ENCODE data around the gene KDM1B.
"Not testable (repeated sequence)": the region's sequence is repeated elsewhere in the genome, so short reads cannot be mapped to it uniquely, and the experiment has no call there.

KDM1B gene

DNA sequence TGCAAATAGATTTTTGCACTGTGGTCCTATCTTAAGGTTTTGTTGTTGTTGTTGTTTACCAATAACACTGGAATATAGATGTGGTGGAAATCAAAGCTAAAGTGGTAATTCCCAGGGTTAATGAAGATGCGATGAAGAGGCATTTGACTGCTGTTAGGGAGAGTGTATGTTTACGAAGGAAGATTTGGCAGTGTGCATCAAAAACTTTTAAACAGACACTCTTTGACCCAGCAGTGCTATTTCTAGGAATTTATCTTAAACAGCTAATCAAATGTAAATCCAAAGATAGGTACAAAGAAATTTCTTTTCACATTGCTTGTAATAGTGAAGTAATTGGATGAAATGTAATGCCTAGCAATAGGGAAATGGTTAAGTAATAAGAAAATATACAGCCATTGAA is 34.0 kb downstream of the KDM1B start:
- no peak for DNase-seq

DNA sequence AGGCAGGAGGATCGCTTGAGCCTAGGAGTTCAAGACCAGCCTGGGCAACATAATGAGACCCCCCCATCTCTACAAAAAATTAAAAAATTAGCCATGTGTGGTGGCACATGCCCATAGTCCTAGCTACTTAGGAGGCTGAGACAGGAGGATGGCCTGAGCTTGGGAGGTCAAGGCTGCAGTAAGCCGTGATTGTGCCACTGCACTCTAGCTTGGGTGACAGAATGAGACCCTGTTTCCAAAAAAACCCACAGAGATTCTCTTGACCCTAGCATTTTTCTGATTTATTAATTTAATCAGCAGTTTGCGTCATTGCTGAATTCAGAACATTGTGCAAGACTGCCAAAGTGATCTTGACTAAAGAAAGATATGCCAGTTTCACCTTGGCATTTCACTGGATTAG is 36.8 kb downstream of the KDM1B start:
- DNase-seq, result no peak

DNA sequence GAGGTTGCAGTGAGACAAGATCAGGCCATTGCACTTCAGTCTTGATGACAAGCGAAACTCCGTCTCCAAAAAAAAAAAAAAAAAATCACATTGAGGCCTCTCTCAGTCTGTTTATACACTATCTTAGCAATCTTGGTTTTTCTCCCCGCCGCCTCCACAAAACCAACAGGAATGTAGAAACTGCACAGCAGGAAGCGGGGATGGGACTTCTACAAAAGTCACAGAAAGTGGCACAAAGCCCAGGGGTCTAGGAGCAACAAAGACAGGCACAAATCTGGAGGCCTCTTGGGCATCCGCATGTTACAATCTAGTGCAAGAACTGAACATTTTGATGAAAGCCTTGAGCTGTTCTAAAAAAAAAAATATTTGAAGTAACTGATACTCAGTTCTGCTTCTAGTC is 48.6 kb downstream of the KDM1B start:
- no peak for DNase-seq

DNA sequence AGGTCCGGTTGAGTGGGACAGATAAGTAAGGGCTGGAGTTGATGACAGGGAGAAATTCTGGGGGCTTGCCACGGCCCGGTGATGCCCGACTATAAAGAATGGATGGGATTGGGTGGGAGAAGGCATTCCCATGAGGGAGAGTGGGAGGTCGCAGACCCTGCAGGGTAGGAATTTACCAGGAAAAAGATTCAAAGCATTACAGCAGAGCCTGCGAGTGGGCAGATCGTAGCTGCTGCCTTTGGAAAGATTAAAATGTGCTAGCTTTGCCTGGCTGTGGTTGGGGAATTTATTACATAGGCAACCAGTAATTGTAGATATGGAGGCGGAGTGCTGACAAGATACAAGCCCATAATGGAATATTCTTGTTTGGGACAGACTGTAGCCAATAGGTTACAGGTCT is 49.5 kb downstream of the KDM1B start:
- no peak for DNase-seq

DNA sequence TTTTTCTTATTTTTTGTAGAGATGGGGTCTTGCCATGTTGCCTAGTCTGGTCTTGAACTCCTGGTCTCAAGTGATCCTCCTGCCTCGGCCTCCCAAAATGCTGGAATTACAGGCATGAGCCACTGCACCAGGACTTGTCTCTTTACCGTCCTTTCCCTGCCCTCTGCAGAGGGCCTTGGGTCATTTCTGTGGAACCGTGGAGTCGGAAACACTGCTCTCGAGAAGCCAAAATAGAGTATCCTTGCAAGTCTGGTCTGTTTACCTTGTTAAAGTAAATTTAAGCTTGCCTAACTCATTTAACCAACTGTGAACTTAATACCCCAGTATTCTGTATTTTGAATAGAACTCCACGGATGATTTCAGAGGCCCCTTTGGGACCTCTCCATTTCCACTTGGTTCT is 51.4 kb downstream of the KDM1B start:
- no peak for DNase-seq

DNA sequence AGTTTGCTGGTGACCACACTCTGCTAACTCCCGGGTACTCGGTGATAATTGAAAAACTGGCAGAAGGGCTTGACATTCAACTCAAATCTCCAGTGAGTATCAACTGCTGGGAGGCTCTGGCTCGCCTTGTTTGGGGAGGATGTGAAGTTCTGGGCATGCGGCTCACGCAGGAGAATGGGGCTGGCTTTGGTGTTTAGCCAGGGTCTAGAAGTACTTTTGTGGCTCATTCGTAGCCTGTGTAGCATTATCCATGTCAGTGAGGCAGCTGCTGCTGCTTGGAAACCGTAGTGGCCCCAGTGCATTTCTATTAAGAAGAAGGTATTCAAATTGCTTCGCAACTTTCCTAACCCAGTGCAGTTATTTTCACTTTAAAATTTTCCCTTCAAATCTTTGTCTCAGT is 52.2 kb downstream of the KDM1B start:
- no peak for DNase-seq

DNA sequence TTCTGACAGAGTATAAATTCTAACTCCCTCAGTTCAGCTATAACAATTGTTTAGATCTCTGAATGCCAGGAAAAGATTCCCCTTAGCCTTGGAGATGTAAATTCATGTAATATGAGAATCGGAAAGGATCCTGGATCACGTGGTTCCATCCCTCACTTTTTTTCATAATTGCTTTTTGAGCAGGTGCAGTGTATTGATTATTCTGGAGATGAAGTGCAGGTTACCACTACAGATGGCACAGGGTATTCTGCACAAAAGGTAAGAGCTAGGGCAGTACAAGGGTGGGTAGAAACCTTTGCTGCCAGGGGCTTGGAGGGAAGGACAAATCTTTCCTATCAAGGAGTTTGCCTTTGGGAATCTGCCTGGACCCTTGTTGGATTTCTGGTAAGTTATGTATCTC is 52.7 kb downstream of the KDM1B start:
- no peak for DNase-seq

DNA sequence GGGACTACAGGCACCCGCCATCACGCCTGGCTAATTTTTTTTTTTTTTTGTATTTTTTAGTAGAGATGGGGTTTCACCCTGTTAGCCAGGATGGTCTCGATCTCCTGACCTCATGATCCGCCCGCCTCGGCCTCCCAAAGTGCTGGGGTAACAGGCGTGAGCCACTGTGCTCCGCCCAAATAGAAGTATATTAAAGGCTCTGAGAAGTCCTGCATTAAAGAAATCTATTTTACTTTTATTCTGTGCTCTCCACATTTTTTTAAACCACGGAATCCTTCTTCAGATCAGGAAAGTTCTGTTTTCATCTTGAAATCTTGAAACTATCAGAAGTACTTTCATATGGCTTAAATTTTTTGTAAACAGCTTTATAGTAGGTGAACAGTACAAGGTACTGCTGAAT is 53.6 kb downstream of the KDM1B start:
- DNase-seq, result not testable (repeated sequence)

DNA sequence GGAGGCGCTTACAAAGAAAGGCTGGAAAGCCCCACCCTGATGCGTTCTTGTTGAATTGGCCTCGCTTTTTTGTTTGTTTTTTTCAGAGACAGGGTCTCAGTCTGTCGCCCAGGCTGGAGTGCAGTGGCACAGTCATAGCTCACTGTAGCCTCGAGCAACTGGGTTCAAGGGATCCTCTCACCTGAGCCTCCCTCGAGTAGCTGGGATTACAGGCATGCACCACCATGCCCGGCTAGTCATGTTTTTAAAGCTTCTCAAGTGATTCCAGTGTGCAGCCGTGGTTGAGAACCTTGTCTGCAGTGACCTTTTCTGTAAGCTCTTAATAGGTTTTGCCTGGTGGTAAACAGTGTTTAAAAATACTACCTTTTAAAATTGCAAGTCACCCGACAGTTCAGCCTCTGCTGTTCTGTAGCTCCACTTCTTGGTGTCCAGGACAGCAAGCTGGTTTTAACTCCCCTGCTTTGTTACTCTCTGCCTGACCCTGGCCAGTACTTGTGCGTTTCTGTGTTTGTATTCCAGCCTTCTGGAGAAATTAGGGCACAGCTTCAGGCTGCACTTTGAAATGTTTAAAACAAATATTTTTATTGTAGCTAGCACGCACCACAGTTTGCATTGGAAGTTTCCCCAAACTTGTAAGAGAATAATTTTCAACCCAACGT is 54.4 kb downstream of the KDM1B start:
- no peak for DNase-seq

DNA sequence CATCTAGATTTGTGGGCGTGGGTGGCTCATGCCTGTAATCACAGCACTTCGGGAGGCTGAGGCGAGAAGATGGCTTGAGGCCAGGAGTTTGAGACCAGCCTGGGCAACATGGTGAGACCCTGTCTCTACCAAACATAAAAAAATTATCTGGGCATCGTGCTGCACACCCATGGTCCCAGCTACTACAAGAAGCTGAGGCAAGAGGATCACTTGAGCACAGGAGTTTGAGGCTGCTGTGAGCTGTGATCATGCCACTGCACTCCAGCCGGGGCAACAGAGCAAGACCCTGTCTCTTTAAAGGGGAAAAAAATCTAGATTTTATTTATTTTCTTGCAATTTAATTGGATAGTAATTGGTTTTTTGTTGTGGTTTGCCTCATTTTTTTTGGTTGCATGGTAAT is 55.5 kb downstream of the KDM1B start:
- no peak for DNase-seq

DNA sequence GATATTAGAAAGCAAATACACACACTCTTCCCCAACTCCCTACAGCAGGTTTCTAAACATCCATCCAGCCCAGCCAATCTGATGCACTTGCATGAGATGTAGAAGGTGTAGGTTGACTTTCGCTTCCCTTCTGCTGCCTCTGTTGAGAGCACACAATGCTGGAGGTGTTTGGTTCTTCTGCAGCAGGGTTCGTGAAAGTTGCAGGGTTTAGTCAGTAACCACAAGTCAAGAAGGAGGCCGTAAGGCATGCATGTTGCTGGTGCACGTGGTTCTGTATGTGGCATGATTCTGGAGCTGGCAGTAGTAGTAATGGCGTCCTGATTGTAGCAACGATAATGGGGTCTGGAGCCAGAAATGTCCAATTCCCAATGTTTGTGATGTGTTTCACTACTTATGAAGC is 56.1 kb downstream of the KDM1B start:
- DNase-seq, result no peak

DNA sequence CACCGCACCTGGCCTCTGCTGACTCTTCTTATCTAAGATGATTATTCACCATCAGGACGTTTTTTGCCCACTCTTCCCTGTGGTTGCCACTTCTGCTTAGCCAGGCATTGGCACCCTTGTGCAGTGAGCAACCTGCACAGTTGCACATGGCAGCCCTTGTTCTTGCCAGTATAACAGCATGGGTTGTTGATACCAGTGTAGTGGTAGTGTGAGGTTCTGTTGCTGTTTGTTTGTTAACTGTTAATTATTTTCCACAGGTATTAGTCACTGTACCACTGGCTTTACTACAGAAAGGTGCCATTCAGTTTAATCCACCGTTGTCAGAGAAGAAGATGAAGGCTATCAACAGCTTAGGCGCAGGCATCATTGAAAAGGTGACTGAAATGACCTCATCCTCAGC is 57.0 kb downstream of the KDM1B start:
- no peak for DNase-seq

DNA sequence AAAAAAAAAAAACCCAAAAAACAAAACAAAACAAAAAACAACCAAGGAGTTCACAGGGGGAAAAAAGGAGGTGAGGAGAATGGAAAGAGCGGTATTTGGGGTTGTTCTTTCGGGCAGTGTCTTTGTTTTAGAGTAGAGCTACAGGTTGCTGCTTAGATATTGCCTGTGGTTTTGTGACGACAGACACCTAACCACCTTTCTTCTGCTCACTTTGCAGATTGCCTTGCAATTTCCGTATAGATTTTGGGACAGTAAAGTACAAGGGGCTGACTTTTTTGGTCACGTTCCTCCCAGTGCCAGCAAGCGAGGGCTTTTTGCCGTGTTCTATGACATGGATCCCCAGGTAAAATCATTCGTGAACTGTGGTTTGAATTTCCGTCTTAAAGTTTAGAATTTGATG is 58.2 kb downstream of the KDM1B start:
- no peak for DNase-seq

DNA sequence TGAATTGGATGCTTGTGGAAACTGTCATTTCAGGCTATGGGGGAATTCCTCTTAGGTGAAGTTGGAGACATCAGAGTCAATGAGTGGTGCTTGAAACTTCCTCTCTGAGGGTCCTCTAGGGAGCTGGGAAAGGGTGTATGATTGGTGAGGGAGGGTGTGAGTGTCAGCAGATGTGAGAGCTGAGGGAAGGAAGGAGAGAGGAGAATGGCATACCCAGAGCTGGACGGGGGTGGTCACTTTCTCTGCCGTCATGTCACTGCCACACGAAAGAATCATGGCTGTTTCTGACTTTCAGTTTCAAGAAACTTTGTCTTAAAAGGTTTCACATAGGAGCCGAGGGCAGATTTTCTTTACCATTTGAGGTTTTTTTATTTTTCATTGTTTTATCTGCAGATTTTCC is 58.8 kb downstream of the KDM1B start:
- DNase-seq, result no peak

DNA sequence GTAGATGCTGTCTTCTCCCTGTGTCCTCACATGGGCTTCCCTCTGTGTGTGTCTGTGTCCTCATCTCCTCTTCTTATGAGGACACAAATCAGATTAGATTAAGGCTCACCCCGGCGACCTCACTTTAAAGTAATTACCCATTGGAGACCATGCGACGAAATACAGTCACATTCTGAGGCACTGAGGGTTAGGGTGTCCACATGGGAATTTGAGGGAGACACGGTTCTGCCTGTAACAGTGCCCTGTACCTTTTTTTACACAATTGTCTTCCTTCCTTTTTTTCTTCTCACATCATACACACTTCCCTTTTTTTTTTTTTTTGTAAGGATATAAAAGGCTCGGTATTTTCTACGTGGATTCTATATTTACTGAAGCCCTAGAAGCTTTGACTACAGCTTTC is 60.2 kb downstream of the KDM1B start:
- peak; percentile 21 to 52 for DNase-seq

DNA sequence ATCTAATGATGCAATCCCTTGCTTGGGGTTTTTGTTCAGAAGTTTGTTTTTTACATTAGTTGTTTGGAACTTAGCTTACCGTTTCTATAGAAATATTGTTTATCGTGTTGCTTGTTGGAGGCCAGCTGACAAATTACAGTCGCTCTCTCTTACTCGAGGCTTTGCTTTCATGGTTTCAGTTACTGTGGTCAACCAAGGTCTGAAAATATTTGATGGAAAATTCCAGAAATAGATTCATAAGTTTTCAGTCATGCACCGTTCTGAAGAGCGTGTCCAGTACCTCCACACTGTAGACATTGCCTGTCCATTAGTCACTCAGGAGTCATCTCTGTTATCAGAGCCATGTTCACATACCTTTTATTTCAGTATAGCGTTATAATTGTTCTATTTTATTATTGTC is 61.2 kb downstream of the KDM1B start:
- no peak for DNase-seq

DNA sequence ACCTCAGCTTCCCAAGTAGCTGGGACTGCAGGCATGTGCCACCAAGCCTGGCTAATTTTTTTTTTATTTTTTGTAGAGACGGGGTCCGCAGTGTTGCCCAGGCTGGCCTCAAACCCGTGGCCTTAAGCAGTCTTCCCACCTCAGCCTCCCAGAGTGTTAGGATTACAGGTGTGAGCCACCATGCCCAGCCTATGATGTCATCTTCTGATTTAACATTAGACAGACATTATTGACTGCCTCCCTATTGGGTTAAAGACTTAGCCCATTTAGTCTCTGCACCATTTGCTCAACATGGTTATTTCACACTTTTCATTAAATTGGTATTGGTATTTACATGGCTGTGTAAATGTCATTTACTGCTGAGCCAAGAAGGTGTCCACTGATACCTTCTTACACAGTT is 63.0 kb downstream of the KDM1B start:
- DNase-seq, result no peak

DNA sequence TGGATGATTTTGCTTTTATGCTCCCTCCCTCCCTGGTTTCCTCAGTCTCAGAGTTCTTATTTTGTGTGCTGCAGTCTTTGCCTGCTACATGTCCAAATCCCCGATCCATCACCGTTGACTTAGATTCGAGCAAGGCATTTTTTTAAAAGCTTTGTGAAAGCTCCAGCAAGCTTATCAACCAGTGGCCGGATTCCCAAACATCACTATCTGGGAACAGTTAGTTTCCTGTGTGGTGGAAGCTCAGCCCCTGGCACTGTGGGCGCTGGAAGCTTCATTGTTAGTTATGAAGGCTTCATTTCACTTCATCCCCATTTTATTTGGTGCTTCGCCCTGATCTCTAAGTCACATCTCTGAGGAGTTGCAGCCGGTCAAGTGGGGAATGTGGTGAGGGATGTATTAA is 64.4 kb downstream of the KDM1B start:
- no peak for DNase-seq

DNA sequence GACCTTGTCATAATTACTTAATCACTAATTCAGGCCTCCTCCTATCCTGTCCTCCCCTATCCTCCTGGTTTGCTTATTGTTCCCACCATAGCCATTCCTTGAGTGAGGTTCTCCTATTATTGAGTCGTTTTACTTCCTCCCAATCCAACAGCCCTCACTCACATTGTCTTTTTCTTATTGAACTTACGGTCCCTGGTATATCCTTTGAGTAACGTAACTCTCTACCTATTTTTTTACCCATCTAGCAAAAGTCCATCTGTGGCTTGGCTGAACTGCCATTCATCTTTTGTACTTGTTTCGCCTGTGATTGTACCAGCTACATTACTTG is 66.0 kb downstream of the KDM1B start:
- DNase-seq, result no peak

DNA sequence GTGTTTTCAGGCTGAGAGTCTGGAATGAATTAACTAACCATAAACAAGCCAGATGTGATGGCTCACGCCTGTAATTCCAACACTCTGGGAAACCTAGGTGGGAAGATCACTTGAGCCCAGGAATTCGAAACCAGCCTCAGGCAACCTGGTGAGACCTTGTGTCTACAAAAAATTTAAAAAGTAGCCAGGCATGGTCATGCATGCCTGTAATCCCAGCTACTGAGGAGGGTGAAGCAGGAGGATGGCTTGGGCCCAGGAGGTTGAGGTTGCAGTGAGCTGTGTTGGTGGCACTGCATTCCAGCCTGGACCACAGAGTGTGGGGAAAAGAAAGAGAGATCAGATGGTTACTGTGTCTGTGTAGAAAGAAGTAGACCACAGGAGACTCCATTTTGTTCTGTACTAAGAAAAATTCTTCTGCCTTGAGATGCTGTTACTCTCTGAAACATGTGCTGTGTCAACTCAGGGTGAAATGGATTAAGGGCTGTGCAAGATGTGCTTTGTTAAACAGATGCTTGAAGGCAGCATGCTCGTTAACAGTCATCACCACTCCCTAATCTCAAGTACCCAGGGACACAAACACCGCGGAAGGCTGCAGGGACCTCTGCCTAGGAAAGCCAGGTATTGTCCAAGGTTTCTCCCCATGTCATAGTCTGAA is 71.4 kb downstream of the KDM1B start:
- not testable (repeated sequence) for DNase-seq

DNA sequence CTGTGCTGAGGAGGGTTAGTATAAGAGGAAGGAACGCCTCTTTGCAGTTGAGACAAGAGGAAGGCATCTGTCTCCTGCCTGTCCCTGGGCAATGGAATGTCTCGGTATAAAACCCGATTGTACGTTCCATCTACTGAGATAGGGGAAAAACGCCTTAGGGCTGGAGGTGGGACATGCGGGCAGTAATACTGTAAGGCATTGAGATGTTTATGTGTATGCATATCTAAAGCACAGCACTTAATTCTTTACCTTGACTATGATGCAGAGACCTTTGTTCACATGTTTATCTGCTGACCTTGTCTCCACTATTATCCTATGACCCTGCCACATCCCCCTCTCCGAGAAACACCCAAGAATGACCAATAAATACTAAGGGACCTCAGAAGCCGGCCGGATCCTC is 71.9 kb downstream of the KDM1B start:
- DNase-seq, result not testable (repeated sequence)

DNA sequence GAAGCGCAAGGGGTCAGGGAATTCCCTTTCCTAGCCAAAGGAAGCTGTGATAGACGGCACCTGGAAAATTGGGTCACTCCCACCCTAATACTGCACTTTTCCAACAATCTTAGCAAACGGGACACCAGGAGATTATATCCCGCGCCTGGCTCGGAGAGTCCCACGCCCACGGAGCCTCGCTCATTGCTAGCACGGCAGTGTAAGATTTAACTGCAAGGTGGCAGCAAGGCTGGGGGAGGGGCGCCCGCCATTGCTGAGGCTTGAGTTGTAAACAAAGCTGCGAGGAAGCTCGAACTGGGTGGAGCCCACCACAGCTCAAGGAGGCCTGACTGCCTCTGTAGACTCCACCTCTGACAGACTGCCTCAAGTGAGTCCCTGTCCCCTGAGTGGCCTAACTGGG is 73.4 kb downstream of the KDM1B start:
- not testable (repeated sequence) for DNase-seq

DNA sequence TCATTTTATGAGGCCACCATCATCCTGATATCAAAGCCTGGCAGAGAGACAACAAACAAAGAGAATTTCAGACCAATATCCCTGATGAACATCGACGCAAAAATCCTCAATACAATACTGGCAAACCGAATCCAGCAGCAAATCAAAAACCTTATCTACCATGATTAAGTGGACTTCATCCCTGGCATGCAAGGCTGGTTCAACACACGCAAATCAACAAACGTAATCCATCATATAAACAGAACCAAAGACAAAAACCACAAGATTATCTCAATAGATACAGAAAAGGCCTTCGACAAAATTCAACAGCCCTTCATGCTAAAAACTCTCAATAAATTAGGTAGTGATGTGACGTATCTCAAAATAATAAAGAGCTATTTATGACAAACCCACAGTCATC is 76.6 kb downstream of the KDM1B start:
- not testable (repeated sequence) for DNase-seq

DNA sequence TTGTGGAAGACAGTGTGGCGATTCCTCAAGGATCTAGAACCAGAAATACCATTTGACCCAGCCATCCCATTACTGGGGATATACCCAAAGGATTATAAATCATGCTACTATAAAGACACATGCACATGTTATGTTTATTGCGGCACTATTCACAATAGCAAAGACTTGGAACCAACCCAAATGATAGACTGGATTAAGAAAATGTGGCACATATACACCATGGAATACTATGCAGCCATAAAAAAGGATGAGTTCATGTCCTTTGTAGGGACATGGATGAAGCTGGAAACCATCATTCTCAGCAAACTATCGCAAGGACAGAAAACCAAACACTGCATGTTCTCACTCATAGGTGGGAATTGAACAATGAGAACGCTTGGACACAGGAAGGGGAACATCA is 78.5 kb downstream of the KDM1B start:
- DNase-seq, result not testable (repeated sequence)

DNA sequence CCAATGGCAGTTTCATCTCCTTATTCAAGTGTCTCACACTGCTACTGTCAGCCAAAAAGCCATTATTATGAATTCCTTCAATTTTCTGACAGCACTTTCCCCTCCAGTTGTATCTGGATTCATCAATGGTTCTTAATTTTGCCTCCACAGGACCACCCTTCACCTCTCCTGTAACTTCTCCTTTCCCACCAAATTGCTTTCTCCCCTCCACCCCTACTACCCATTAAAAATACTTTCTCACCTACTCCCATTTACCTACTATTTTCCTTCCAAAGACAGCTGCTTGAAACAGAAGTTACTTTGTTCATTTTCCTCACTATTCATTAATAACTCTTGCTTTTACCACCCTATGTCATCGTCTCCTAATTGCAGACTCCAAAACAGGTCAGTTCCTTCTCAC is 79.3 kb downstream of the KDM1B start:
- no peak for DNase-seq

Measured in inflammatory macrophage (primary cell).